GM12865 (cell line): Measurements from ENCODE around the gene NUDT8.

Experiments
- DNase-seq: peaks from one replicate; pipeline ENCODE4 v3.0.0; 2010; ENCODE audit warnings: low read depth
- H3K4me3 ChIP-seq: 2 replicates; pipeline ENCODE4 v1.5.1; 2011; ENCODE audit warnings: mild to moderate bottlenecking, low read depth, low read length, control low read depth
- TF ChIP-seq, protein P1 (sequence below): IDR thresholded peaks from 2 replicates; pipeline ENCODE4 v1.5.1; 2011; ENCODE audit warnings: low read length, control low read depth, low read depth, inconsistent platforms; ENCODE audit not compliant: insufficient read depth; ENCODE audit errors: missing control alignments

NUDT8 gene

DNA sequence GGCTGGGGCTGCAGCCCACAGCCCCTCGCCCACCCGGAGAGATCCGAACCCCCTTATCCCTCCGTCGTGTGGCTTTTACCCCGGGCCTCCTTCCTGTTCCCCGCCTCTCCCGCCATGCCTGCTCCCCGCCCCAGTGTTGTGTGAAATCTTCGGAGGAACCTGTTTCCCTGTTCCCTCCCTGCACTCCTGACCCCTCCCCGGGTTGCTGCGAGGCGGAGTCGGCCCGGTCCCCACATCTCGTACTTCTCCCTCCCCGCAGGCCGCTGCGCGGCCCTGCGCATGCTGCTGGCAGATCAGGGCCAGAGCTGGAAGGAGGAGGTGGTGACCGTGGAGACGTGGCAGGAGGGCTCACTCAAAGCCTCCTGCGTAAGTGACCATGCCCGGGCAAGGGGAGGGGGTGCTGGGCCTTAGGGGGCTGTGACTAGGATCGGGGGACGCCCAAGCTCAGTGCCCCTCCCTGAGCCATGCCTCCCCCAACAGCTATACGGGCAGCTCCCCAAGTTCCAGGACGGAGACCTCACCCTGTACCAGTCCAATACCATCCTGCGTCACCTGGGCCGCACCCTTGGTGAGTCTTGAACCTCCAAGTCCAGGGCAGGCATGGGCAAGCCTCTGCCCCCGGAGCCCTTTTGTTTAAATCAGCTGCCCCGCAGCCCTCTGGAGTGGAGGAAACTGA, 45.4 kb downstream of the NUDT8 start:
- peak overlapping the region; percentile 82 for H3K4me3 ChIP-seq
- TF ChIP-seq, protein P1, sequence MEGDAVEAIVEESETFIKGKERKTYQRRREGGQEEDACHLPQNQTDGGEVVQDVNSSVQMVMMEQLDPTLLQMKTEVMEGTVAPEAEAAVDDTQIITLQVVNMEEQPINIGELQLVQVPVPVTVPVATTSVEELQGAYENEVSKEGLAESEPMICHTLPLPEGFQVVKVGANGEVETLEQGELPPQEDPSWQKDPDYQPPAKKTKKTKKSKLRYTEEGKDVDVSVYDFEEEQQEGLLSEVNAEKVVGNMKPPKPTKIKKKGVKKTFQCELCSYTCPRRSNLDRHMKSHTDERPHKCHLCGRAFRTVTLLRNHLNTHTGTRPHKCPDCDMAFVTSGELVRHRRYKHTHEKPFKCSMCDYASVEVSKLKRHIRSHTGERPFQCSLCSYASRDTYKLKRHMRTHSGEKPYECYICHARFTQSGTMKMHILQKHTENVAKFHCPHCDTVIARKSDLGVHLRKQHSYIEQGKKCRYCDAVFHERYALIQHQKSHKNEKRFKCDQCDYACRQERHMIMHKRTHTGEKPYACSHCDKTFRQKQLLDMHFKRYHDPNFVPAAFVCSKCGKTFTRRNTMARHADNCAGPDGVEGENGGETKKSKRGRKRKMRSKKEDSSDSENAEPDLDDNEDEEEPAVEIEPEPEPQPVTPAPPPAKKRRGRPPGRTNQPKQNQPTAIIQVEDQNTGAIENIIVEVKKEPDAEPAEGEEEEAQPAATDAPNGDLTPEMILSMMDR: no peak
- peak; percentile 49 for DNase-seq

DNA sequence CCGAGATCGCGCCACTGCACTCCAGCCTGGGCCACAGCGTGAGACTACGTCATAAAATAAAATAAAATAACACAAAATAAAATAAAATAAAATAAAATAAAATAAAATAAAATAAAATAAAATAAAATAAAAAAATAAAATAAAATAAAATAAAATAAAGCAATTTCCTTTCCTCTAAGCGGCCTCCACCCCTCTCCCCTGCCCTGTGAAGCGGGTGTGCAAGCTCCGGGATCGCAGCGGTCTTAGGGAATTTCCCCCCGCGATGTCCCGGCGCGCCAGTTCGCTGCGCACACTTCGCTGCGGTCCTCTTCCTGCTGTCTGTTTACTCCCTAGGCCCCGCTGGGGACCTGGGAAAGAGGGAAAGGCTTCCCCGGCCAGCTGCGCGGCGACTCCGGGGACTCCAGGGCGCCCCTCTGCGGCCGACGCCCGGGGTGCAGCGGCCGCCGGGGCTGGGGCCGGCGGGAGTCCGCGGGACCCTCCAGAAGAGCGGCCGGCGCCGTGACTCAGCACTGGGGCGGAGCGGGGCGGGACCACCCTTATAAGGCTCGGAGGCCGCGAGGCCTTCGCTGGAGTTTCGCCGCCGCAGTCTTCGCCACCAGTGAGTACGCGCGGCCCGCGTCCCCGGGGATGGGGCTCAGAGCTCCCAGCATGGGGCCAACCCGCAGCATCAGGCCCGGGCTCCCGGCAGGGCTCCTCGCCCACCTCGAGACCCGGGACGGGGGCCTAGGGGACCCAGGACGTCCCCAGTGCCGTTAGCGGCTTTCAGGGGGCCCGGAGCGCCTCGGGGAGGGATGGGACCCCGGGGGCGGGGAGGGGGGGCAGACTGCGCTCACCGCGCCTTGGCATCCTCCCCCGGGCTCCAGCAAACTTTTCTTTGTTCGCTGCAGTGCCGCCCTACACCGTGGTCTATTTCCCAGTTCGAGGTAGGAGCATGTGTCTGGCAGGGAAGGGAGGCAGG, 46.2 kb downstream of the NUDT8 start, which contains the start of gene GSTP1:
TSS of gene GSTP1 (plus strand) at position 566 of the 958 bp plus-strand sequence. CDS start at position 598, 32 bp downstream.
- peak within 1 kb of the TSS; percentile 82 for H3K4me3 ChIP-seq
- TF ChIP-seq, protein P1: peak; percentile 71
- peak; percentile 91 for DNase-seq

DNA sequence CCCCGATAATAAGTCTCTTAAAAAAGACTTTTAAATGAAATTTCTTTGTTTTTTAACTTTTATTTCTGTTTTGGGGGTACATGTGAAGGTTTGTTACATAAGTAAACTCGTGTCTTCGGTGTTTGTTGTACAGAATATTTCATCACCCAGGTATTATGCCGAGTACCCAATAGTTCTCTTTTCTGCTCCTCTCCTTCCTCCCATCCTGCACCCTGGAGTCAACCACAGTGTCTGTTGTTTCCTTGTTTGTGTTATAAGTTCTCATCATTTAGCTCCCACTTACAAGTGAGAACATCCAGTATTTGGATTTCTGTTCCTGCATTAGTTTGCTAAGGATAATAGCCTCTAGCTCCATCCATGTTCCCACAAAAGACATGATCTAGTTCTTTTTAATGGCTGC, 47.7 kb downstream of the NUDT8 start:
- TF ChIP-seq, protein P1: no peak
- no peak for DNase-seq
- no peak overlapping the region for H3K4me3 ChIP-seq

DNA sequence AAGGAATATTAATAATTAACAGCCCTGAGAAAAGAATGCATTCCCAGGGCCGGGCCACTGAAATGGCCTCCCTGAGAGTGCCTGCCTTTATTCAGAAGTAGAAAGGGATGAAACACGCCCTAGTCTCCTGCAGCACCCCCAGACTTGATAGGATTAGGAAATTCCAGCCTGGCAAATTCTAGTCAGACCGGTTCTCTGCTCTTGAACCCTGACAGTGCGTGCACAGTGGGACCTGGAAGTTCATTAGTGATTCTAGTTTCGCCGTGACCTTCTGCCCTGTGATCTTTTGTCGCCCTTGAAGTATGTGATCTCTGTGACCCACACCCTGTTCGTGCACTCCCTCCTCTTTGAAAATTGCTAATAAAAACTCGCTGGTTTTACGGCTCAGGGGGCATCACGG, 48.3 kb downstream of the NUDT8 start:
- TF ChIP-seq, protein P1: no peak
- DNase-seq: no peak

DNA sequence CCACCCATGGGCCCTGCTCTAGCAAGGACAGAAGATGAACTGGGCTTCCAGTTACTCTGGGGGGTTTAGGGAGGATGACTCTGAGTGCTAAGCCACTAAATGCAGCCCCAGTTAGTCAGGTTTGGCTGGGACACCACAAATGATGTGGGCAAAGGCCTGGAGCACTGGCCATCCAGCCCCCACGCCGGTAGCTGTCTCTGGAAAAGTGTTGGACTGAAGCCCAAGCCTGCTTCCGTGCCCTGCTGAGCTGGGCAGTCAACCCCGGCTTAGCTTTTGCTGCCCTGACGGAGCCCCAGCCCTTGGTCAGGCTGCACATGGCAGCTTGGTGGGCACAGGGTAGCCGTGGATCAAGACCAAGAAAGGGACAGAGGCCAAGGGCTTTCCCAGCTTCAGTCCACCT, 51.8 kb downstream of the NUDT8 start:
- TF ChIP-seq, protein P1: no peak
- no peak overlapping the region for H3K4me3 ChIP-seq
- no peak for DNase-seq

More for the DNA sequence above, 48.3 kb downstream of the NUDT8 start:
- H3K4me3 ChIP-seq: no peak overlapping the region
